ENCODE data around the gene TSSK3.

DNA sequence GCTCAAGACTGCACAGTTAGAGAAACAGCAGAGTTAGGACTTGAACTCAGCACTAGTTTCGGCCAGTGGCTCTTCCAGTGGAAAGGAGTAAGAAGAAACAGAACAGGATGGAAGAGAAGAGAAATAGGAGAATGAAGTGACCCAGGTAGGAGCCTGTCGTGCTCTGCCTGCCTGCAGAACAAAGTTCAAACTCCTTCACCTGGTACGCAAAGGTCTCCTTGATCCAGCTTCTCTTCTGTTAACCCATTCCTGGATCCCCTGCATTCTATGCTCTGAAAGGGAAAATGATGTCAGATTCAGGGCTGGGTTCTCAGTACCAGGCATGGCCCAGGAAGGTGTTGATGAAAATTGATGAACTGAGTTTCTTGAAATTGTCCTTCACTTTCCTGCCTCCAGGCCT, 3.9 kb upstream of the TSSK3 start:
- TF ChIP-seq, protein P1, sequence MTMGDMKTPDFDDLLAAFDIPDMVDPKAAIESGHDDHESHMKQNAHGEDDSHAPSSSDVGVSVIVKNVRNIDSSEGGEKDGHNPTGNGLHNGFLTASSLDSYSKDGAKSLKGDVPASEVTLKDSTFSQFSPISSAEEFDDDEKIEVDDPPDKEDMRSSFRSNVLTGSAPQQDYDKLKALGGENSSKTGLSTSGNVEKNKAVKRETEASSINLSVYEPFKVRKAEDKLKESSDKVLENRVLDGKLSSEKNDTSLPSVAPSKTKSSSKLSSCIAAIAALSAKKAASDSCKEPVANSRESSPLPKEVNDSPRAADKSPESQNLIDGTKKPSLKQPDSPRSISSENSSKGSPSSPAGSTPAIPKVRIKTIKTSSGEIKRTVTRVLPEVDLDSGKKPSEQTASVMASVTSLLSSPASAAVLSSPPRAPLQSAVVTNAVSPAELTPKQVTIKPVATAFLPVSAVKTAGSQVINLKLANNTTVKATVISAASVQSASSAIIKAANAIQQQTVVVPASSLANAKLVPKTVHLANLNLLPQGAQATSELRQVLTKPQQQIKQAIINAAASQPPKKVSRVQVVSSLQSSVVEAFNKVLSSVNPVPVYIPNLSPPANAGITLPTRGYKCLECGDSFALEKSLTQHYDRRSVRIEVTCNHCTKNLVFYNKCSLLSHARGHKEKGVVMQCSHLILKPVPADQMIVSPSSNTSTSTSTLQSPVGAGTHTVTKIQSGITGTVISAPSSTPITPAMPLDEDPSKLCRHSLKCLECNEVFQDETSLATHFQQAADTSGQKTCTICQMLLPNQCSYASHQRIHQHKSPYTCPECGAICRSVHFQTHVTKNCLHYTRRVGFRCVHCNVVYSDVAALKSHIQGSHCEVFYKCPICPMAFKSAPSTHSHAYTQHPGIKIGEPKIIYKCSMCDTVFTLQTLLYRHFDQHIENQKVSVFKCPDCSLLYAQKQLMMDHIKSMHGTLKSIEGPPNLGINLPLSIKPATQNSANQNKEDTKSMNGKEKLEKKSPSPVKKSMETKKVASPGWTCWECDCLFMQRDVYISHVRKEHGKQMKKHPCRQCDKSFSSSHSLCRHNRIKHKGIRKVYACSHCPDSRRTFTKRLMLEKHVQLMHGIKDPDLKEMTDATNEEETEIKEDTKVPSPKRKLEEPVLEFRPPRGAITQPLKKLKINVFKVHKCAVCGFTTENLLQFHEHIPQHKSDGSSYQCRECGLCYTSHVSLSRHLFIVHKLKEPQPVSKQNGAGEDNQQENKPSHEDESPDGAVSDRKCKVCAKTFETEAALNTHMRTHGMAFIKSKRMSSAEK (CRISPR knock-in tag; IDR thresholded peaks at IDR 0.05; ENCODE audit: borderline replicate concordance): no peak
- TF ChIP-seq, protein P2, sequence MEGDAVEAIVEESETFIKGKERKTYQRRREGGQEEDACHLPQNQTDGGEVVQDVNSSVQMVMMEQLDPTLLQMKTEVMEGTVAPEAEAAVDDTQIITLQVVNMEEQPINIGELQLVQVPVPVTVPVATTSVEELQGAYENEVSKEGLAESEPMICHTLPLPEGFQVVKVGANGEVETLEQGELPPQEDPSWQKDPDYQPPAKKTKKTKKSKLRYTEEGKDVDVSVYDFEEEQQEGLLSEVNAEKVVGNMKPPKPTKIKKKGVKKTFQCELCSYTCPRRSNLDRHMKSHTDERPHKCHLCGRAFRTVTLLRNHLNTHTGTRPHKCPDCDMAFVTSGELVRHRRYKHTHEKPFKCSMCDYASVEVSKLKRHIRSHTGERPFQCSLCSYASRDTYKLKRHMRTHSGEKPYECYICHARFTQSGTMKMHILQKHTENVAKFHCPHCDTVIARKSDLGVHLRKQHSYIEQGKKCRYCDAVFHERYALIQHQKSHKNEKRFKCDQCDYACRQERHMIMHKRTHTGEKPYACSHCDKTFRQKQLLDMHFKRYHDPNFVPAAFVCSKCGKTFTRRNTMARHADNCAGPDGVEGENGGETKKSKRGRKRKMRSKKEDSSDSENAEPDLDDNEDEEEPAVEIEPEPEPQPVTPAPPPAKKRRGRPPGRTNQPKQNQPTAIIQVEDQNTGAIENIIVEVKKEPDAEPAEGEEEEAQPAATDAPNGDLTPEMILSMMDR (IDR thresholded peaks at IDR 0.05): no peak
- TF ChIP-seq, protein P3, sequence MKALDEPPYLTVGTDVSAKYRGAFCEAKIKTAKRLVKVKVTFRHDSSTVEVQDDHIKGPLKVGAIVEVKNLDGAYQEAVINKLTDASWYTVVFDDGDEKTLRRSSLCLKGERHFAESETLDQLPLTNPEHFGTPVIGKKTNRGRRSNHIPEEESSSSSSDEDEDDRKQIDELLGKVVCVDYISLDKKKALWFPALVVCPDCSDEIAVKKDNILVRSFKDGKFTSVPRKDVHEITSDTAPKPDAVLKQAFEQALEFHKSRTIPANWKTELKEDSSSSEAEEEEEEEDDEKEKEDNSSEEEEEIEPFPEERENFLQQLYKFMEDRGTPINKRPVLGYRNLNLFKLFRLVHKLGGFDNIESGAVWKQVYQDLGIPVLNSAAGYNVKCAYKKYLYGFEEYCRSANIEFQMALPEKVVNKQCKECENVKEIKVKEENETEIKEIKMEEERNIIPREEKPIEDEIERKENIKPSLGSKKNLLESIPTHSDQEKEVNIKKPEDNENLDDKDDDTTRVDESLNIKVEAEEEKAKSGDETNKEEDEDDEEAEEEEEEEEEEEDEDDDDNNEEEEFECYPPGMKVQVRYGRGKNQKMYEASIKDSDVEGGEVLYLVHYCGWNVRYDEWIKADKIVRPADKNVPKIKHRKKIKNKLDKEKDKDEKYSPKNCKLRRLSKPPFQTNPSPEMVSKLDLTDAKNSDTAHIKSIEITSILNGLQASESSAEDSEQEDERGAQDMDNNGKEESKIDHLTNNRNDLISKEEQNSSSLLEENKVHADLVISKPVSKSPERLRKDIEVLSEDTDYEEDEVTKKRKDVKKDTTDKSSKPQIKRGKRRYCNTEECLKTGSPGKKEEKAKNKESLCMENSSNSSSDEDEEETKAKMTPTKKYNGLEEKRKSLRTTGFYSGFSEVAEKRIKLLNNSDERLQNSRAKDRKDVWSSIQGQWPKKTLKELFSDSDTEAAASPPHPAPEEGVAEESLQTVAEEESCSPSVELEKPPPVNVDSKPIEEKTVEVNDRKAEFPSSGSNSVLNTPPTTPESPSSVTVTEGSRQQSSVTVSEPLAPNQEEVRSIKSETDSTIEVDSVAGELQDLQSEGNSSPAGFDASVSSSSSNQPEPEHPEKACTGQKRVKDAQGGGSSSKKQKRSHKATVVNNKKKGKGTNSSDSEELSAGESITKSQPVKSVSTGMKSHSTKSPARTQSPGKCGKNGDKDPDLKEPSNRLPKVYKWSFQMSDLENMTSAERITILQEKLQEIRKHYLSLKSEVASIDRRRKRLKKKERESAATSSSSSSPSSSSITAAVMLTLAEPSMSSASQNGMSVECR (CRISPR knock-in tag; IDR thresholded peaks at IDR 0.05; ENCODE audit: borderline replicate concordance): no peak
- TF ChIP-seq NR2C2 (CRISPR knock-in tag; IDR thresholded peaks at IDR 0.05): no peak
- TF ChIP-seq, protein P4, sequence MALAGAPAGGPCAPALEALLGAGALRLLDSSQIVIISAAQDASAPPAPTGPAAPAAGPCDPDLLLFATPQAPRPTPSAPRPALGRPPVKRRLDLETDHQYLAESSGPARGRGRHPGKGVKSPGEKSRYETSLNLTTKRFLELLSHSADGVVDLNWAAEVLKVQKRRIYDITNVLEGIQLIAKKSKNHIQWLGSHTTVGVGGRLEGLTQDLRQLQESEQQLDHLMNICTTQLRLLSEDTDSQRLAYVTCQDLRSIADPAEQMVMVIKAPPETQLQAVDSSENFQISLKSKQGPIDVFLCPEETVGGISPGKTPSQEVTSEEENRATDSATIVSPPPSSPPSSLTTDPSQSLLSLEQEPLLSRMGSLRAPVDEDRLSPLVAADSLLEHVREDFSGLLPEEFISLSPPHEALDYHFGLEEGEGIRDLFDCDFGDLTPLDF (CRISPR knock-in tag; IDR thresholded peaks at IDR 0.05): no peak
